HG02610 (cell line): ENCODE results near the gene SF3B1.
"Not testable (repeated sequence)": the region's sequence is repeated elsewhere in the genome, so short reads cannot be mapped to it uniquely, and the experiment has no call there.

ENCODE experiments used
- ATAC-seq: cut with Tn5 transposase; IDR thresholded peaks from one replicate; pipeline ENCODE4 v1.9.1; 2021; ENCODE audit warnings: mild to moderate bottlenecking, moderate library complexity; ENCODE audit not compliant: unreplicated experiment

The SF3B1 gene

DNA sequence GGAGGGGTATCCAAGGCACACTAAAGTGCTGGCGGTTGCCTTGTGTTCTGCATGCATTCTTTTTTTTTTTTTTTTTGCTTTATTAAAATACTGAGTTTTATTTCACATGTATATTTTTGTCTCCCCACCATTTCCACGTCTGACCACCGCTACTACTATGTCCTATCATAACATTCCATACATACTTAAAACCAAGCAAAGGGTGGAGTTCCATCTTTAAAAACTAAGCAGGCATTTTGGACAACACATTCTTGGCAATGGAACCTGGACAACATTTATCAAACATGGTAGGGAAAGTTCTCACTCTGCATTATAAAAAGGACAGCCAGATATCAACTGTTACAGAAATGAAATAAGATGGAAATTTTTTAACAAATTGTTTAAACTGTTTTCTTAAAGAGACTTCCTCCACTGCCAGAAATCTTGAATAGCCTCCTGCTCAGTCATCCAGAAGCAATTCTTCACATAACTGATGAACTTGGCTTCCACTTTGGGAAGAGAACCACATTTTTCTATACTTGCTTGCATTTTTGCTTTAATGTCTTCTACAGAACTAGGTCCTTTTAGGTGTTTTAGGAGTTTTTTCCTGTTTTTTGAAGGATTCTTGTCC lies 55.4 kb downstream of the SF3B1 start:
- not testable (repeated sequence) for ATAC-seq

DNA sequence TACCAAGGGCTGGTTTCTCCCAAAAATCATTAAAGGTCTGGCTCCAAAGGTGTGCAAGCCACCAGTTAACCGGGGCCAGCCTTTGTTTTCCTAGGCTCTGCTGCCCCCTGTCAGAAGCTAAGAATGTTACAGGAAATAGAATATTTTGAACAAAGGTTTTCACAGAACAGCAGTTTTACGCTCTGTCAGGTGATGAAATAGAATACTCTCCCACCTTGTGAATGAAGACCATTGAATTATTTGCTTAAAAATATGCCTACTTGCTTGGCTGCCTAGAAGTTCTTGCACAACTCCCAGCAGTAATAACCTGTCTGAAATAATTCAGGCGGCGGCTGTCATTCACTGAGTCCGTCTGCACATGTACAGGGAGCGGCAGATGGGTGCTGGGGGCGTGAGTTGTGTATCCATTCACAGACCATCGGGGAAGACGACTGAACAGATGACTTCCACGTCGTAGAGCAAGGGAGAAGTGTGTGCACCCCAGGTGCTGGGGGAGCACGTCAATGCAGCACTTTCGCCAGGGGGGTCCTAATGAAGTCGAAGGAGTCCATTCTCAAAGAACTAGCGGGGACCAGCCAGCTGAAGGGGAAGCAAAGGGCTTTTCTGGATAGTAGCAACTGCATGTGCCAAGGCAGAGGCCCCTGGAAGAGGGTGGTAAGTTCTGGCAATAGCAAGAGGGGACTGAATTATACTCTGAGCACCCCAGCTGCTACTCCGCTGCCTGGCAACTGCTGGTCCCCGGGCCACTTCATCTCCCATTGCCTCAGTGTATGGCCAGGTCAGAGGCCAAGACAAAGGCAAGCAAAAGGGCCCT lies 56.1 kb downstream of the SF3B1 start:
- ATAC-seq = peak; percentile 57

DNA sequence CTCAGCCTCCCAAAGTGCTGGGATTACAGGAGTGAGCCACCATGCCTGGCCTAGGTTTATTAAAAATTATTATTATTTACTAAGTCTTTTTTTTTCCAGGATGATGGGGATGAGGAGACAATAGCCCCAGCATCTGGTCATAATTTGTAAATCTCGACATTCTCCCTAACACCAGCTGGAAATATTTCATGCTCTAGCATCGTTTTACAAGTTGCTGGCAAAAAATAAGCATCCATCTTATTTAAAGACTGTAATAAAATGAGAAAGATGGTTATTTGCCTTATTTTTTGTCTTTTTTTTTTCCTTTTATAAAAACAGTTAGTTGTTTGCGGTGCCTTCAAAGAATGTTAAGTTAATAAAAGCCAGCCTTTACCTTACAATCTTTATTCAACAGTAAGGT lies 56.7 kb downstream of the SF3B1 start:
- no peak for ATAC-seq

DNA sequence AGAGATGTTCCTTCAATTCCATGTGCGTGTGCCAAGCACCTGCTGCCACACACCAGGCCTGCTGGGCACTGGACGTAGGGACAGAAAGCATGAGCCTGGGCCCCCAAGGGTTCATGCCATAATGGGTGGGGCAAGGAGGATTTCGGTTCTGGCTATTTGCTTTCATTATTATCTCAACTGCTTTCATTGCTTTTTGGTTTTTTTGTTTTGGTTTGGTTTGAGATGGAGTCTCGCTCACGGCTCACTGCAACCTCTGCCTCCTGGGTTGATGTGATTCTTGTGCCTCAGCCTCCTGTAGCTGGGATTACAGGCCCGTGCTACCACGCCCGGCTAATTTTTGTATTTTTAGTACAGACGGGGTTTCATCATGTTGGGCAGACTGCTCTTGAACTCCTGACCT lies 57.2 kb downstream of the SF3B1 start:
- ATAC-seq = no peak

DNA sequence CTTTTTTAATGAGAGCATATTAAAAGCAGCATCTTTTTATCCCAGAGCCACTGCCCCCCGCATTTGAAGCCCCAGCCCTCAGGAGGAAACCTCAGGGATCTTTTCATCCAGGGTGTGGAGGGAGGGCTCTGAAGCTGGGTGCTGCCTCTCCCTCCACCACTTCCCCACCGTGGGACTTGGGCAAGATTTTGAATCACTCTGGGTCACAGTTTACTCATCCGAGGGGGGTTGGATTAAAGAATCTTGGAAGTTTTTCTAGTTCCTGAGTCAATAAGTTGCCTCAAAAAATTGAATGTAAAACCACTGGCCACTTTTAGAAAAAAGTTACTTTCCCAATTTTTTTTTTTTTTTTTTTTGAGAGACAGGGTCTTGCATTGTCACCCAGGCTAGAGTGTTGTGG lies 62.2 kb downstream of the SF3B1 start:
- no peak for ATAC-seq

DNA sequence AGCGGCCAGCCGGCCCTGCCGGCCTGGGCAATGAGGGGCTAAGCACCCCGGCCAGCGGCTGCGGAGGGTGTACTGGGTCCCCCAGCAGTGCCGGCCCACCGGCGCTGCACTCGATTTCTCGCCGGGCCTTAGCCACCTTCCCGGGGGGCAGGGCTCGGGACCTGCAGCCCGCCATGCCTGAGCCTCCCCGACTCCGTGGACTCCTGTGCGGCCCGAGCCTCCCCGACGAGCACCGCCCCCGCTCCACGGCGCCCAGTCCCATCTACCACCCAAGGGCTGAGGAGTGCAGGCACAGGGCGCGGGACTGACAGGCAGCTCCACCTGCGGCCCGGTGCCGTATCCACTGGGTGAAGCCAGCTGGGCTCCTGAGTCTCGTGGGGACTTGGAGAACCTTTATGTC lies 64.2 kb downstream of the SF3B1 start:
- not testable (repeated sequence) for ATAC-seq

DNA sequence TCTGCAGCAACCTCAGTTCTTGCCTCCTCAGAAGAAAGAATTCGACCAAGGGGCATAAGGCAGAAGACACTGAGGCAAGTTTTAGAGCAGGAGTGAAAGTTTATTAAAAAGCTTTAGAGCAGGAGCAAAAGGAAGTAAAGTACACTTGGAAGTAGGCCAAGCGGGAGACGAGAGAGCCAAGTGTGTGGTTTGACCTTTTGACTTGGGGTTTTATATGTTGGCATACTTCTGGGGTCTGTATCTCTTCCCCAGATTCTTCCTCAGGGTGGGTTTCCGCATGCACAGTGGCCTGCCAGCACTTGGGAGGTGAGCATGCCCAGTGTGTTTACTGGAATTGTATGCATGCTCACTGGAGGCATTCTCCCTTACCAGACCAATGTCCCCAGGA lies 64.9 kb downstream of the SF3B1 start:
- ATAC-seq = no peak

DNA sequence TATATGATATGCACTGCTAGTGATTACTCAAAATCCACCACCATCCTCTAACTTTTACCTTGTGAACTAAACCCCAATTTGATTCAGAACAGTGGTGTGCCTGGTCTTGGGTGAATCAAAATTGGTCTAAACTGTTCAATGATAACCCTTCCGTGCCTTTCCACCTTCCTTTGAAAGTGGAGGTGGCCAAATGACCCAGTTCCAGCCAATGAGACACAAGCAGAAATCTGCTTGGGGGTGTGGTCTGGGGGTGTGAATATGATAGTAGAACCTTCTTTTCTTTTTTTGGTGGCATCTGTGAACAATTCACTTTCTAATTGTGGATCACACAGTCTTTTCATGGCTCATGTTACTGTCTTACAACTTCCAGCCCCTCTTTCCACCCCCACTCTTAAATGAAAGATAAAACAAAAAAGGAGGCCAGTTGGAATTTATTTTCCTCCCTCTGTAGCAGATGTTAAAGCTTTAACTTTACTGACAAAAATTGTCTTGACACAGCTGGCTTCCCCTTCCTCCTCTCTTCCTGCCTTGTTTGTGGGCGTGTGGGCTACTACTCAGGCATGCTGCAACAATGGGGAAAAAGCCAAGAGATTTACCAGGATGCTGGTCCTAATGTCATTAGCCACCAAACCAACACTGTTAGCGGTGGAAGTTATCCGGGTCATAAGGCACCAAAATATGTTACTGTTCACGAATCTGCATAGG lies 65.4 kb downstream of the SF3B1 start:
- no peak for ATAC-seq

DNA sequence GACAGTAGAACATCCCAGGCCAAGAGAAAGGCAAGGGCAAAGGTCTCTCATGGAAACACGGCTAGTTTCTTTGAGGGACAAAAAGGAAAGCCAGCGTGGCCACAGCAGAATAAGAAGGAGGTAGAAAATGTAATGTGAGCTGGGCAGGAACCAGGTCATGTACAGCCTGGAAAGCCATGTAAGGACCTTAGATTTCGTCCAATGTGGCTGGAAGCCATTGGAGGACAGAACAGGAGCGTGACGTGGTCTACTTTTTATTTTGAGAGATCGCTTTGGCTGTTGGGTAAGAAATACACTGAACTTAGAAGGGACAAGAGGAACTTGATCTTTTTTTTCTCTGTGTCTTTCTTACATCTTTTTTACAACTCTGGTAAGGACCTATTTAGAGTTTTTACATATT lies 66.4 kb downstream of the SF3B1 start:
- no peak for ATAC-seq

DNA sequence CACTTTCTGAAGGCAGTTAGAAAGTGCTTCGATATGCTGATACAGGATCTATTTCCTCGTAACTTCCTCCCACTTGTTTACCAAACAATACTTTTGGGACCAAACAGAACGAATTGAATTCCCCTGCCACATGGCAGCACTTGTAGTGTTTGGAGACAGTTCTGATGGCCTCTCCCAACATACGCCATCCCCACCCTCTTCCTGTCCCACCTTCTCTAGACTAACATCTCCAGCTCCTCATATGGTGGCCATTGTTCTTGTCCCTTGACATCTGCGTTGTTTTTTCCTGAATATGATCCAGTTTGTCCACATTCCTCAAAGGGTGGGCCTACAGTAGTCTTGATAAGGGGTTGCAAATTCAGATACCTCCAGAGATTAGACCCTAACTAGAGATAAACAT lies 70.8 kb downstream of the SF3B1 start:
- no peak for ATAC-seq

DNA sequence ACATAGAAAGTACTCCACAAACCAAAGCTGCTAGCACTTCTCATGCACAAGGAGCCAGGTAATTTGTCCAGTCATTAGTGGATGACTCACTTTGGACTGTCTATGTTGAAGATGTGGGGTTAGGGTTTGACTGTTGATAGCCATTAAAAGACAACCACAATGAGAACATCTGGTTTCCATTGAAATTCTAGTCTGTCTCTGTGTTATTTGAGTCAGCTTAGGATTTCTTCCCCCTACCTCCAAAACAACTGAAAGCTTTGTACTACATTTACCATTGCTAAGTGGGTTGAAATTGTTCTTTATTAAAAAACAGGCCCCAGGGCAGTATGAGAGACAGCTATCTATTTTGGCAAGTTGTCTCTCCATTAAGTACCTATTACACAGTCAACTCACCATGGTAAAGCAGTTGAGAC lies 74.1 kb downstream of the SF3B1 start:
- ATAC-seq = peak; percentile 96

DNA sequence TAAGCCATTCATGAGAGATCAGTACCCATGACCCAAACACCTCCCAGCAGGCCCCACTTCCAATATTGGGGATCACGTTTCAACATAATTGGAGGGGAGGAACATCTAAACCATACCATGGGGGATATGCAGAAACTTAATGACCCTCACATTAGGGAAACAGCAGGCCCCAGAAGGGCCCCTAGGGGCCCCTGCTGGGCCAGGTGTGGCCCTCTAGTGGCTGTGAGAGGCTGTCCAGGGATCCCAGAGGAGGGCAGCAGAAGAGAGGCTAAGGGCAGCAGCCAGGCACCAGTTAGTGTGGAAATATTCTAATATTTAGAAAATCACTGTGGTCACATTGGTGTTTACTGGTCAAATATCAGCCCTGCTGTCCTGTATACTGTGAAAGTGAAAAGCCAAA lies 75.0 kb downstream of the SF3B1 start:
- ATAC-seq = no peak

DNA sequence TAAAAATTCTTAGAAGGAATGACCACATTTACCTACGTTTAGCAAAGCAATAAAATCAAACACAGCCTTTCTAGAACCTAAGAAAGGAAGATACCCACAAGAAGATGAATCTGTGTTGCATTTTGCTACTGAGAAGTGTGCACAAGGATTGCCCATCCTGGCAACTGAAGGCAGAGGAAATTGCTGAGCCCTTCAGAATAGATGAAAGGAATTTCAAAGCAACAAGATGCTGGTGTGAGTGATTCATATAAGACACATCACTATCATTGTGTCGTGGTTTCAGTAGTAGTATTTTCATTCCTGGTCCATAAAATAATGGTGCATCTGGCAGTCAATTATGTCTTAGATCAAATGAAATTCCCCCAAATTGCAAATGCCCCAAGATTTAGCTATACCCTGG lies 75.9 kb downstream of the SF3B1 start:
- no peak for ATAC-seq

DNA sequence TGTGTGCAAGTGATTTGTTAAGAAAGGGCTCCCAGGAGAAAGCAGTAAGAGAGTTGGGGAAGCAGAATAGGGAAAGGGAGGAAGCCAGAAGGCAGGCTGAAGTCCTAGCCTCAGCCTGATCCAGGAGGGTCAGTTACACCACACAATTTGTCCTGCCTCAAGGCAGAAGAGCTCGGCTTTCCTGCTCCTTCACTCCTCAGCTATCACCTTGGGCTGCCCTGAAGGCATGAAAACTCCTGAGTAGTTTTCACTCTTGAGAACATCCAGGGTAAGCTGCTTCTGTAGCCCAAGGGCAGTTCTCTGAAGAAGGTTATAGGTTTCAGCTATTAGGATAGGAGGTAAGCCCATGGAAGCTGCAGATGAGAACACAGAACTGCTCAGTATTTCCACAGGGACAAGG lies 76.8 kb downstream of the SF3B1 start:
- no peak for ATAC-seq

DNA sequence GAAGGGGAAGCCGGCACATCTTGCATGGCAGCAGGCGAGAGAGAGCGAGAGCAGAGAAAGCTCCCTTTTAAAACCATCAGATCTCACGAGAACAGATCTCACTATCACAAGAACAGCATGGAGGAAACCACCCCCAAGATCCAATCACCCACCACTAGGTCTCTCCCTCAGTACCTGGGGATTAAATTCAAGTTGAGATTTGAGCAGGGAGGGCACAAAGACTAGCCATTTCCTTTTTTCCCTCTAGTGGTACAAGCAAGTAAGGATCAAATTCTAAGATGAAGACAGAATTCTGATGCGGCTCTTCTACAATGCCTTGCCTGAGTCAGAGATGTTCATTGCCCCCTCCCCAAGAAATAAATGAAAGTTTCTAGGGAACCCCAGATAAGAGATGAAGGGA lies 78.7 kb downstream of the SF3B1 start:
- ATAC-seq = no peak

DNA sequence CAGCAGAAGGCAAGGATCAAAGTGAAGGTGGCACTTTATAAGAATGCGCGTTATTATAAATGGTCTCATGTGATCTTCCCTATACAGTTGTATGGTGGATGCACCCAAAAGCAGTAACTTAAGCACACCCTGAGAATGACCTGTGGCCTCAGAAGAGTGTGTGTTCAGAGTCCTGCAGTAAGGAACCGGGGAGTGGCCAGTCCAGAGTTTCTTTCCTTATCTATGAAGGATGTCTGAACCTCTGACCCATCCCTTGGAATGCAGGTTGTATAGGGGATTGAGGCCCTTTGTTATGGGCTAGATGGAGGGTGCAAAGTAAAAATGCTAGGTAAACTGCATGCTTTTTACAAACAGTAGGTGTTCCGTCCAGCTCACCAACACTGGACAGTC lies 80.7 kb downstream of the SF3B1 start:
- ATAC-seq = no peak

DNA sequence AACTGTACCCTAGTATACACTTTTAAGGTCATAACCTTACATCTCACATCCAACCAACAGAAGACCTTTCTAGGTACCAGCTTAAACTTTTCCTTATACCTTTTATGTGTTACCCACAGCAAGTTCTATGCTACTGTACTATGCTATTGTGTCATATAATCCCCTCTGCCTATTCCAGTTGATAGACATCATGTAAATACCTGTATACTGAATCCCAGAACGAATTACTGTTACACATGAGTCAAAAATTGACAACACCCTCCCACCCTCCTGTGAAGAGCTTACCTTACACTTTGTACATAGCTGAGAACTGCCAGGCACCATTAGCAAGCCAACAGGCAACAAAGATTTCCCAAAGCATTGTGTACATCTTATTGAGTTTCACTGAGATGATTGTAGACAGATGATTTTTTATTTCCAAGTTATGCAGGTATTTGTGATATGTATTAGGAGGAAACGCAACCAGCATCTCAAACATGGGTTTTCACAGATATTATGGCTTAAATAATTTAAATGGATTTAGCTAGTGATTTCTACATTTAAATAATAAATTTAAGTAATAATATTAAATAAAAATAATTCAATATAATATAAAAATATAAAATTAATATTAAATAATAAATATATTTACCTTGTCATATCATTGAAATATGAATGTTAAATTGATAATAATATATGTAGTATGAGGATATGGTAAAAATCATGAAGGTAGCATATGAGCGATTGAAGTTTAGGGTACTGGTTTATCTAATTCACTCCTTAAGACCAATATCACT lies 81.2 kb downstream of the SF3B1 start:
- ATAC-seq = no peak

DNA sequence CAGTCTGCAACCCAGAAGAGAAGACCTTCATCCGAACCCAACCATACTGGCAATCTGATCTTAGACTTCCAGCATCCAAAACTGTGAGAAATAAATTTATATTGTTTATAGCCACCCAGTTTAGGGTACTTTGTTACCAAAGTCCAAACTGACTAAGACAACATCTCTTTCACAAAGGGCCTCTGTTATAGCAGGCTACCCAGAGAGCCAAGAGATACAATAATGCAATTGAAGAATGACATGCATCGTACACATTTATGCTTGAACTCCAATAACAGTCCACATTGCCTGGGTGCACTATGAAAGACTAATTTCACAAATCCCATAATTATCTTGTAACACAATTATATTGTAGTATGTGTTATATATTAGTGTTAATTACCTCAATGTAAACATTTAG lies 85.1 kb downstream of the SF3B1 start:
- no peak for ATAC-seq

DNA sequence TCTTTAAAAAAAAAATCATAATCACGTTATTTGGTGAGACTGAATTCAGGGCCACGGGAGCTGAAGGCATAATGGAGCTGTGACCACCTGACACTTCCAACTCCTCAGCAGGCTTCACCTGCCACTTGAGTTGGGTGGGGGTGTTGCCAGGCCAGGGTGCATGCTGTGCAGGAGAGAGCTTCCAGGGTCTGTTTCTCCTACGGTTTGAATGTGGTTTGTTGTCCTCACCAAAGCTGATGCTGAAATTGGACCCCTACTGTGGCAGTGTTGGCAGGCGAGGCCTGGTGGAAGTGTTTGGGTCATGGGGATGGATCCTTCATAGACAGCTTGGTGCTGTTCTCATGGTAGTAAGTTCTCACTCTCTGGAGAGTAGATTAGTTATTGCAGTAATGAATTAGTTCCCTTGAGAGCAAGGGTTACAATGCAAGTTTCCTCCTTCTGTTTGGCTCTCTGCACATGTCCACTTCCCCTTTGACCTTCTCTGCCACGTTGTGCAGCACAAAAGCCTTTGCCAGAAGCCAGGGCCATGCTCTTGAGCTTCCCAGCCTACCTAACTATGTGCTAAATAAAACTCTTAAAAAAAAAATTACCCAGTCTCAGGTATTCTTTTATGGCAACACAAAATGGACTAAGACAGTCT lies 86.0 kb downstream of the SF3B1 start:
- no peak for ATAC-seq

DNA sequence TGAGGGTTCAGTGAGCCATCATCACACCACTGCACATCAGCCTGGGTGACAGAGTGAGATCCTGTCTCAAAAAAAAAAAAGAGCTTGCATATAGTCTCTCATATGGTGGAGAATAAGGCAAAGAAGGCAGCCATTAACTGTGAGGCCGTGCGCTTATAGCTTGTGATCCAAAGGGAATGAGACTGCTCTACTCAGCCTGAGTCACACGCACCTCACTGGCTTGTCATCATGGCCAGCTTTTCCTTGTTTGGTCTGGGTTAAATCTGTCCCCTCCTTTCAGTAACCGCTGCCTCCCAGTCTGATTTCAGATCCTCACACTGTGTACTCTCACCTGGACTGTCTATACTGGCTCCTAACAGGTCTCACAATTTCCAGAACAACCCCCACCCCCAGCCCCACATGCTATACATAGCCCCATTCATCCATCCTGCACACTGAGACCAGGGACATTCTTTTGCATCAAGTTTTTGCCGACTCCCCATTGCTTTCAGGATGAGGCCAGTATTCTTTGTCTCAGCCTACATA lies 88.9 kb downstream of the SF3B1 start:
- ATAC-seq = no peak

DNA sequence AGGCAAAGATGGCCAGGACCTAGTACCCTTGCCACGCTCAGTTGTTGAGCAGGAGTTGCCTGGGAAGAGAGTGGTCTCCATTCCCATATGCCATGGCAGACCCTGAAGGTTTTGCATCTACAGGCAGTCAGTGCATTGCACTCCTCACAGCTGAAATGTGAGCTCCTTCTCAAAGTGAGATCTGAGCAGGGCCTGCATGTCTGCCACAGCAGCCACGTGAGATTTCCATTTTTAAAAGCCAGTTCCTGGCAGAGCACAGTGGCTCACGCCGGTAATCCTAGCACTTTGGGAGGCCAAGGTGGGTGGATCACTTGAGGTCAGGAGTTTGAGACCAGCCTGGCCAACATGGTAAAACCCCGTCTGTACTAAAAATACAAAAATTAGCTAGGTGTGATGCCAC lies 90.9 kb downstream of the SF3B1 start:
- ATAC-seq = not testable (repeated sequence)
